HG02852 (cell line): ENCODE results near the gene TRAPPC1.

Experiments
- ATAC-seq: cut with Tn5 transposase; IDR thresholded peaks from one replicate; pipeline ENCODE4 v1.9.1; 2021; ENCODE audit warnings: mild to moderate bottlenecking, moderate library complexity; ENCODE audit not compliant: unreplicated experiment

The TRAPPC1 gene

GRCh38 chr17:7881276-7882054 lies 50.3 kb downstream of the TRAPPC1 start:
- ATAC-seq: no peak
